IPS-18a (cell line): ENCODE data around the gene ARHGEF25.
"Not testable (repeated sequence)": the region's sequence is repeated elsewhere in the genome, so short reads cannot be mapped to it uniquely, and the experiment has no call there.

Experiments
- H3K27ac ChIP-seq: one replicate; pipeline ENCODE4 v1.5.1; 2013; ENCODE audit warnings: low read length
- H3K27me3 ChIP-seq: one replicate; pipeline ENCODE4 v1.6.1; 2013; ENCODE audit warnings: mild to moderate bottlenecking, low read length; ENCODE audit not compliant: control insufficient read depth, insufficient read depth
- H3K36me3 ChIP-seq: one replicate; pipeline ENCODE4 v1.6.1; 2013; ENCODE audit warnings: low read depth, low read length; ENCODE audit not compliant: control insufficient read depth
- H3K4me1 ChIP-seq: one replicate; pipeline ENCODE4 v1.6.1; 2013; ENCODE audit warnings: low read depth, low read length; ENCODE audit not compliant: control insufficient read depth
- H3K4me3 ChIP-seq: one replicate; pipeline ENCODE4 v1.5.1; 2013; ENCODE audit warnings: low read length
- H3K9ac ChIP-seq: one replicate; pipeline ENCODE4 v1.6.1; 2013; ENCODE audit warnings: mild to moderate bottlenecking, low read length, moderate library complexity
- H3K9me3 ChIP-seq: one replicate; pipeline ENCODE4 v1.6.1; 2013; ENCODE audit warnings: low read depth, low read length; ENCODE audit not compliant: control insufficient read depth

Gene ARHGEF25

GRCh38 chr12:57636731-57637130 lies 25.5 kb downstream of the ARHGEF25 start:
- not testable (repeated sequence) for H3K9me3 ChIP-seq, H3K9ac ChIP-seq, H3K36me3 ChIP-seq, H3K4me3 ChIP-seq, H3K4me1 ChIP-seq, H3K27ac ChIP-seq
- peaks cover 35% of the 10 kb centered on the region for H3K27me3 ChIP-seq

GRCh38 chr12:57637364-57637763 lies 26.1 kb downstream of the ARHGEF25 start:
- Histone ChIP-seq H3K4me1 (peaks cover 3% of the 10 kb centered on the region), H3K27ac (no peak overlapping the region), H3K9ac (no peak overlapping the region), H3K9me3 (no peaks in the 10 kb centered on the region), H3K36me3 (no peaks in the 10 kb centered on the region), H3K4me3 (no peak overlapping the region), H3K27me3 (peaks cover 28% of the 10 kb centered on the region)

GRCh38 chr12:57638096-57638495 lies 26.9 kb downstream of the ARHGEF25 start:
- H3K4me3 ChIP-seq: no peak overlapping the region
- H3K4me1 ChIP-seq: peaks cover 3% of the 10 kb centered on the region
- peaks cover 22% of the 10 kb centered on the region for H3K27me3 ChIP-seq
- H3K27ac ChIP-seq: no peak overlapping the region
- no peak overlapping the region for H3K9ac ChIP-seq
- H3K9me3 ChIP-seq: no peaks in the 10 kb centered on the region
- no peaks in the 10 kb centered on the region for H3K36me3 ChIP-seq

- no peaks in the 10 kb centered on the region for H3K36me3 ChIP-seq
- H3K4me1 ChIP-seq: peaks cover 3% of the 10 kb centered on the region
- peaks cover 7% of the 10 kb centered on the region for H3K27me3 ChIP-seq
- no peaks in the 10 kb centered on the region for H3K9me3 ChIP-seq
- no peak overlapping the region for H3K9ac ChIP-seq
- no peak overlapping the region for H3K27ac ChIP-seq
- H3K4me3 ChIP-seq: no peak overlapping the region
Measured at GRCh38 chr12:57640175-57641042, 29.2 kb downstream of the ARHGEF25 start.

GRCh38 chr12:57641699-57642442 lies 30.6 kb downstream of the ARHGEF25 start:
- Histone ChIP-seq H3K9ac (no peak overlapping the region), H3K4me3 (no peak overlapping the region), H3K27me3 (no peaks in the 10 kb centered on the region), H3K36me3 (no peaks in the 10 kb centered on the region), H3K27ac (no peak overlapping the region), H3K4me1 (peaks cover 3% of the 10 kb centered on the region), H3K9me3 (no peaks in the 10 kb centered on the region)

- not testable (repeated sequence) for H3K27ac ChIP-seq, H3K4me1 ChIP-seq, H3K9ac ChIP-seq, H3K4me3 ChIP-seq, H3K27me3 ChIP-seq, H3K36me3 ChIP-seq, H3K9me3 ChIP-seq
Measured at GRCh38 chr12:57645990-57646658, 34.9 kb downstream of the ARHGEF25 start.

GRCh38 chr12:57646659-57647049 lies 35.4 kb downstream of the ARHGEF25 start:
- H3K27me3 ChIP-seq, H3K9me3 ChIP-seq, H3K4me3 ChIP-seq, H3K4me1 ChIP-seq, H3K9ac ChIP-seq, H3K36me3 ChIP-seq, H3K27ac ChIP-seq: not testable (repeated sequence)

GRCh38 chr12:57654042-57654441 lies 42.8 kb downstream of the ARHGEF25 start:
- no peak overlapping the region for H3K27ac ChIP-seq
- peaks cover 7% of the 10 kb centered on the region for H3K9me3 ChIP-seq
- no peaks in the 10 kb centered on the region for H3K27me3 ChIP-seq
- H3K4me3 ChIP-seq: no peak overlapping the region
- no peak overlapping the region for H3K9ac ChIP-seq
- H3K4me1 ChIP-seq: no peaks in the 10 kb centered on the region
- H3K36me3 ChIP-seq: no peaks in the 10 kb centered on the region

- Histone ChIP-seq H3K9me3 (peaks cover 14% of the 10 kb centered on the region), H3K4me3 (no peak overlapping the region), H3K9ac (no peak overlapping the region), H3K27me3 (no peaks in the 10 kb centered on the region), H3K27ac (no peak overlapping the region), H3K4me1 (no peaks in the 10 kb centered on the region), H3K36me3 (no peaks in the 10 kb centered on the region)
Measured at GRCh38 chr12:57655541-57656240, 44.5 kb downstream of the ARHGEF25 start.

GRCh38 chr12:57656408-57656807 lies 45.2 kb downstream of the ARHGEF25 start:
- H3K27ac ChIP-seq, H3K36me3 ChIP-seq, H3K4me1 ChIP-seq, H3K9ac ChIP-seq, H3K4me3 ChIP-seq, H3K27me3 ChIP-seq: not testable (repeated sequence)
- peaks cover 21% of the 10 kb centered on the region for H3K9me3 ChIP-seq

- Histone ChIP-seq H3K27me3 (no peaks in the 10 kb centered on the region), H3K9ac (no peak overlapping the region), H3K9me3 (peaks cover 22% of the 10 kb centered on the region), H3K36me3 (no peaks in the 10 kb centered on the region), H3K4me3 (no peak overlapping the region), H3K27ac (no peak overlapping the region), H3K4me1 (no peaks in the 10 kb centered on the region)
Measured at GRCh38 chr12:57657744-57658143, 46.5 kb downstream of the ARHGEF25 start.
